CD14-positive monocyte (primary cell): ENCODE results near the gene COQ10B. TPM values are rescaled to one million over a fixed set of nuclear protein-coding genes. Genes with fewer than 3 reads are reported as not detected.
A peak's percentile ranks its signal among the peaks of the same experiment; 100 is the strongest.

ENCODE experiments used
- DNase-seq, 3 donors: peaks; one replicate each; pipeline ENCODE4 v3.0.0-alpha.2; 2011 to 2022
- H2AFZ ChIP-seq: 2 replicates; pipeline ENCODE4 v1.6.0; 2012; ENCODE audit warnings: mild to moderate bottlenecking, low read depth, low read length, inconsistent platforms; ENCODE audit not compliant: insufficient read depth, poor library complexity, severe bottlenecking
- H3K27ac ChIP-seq, 2 donors: 1 replicate in 1 of 2; 2 replicates in 1 of 2; pipeline ENCODE4 v1.5.1; 2012 to 2013; ENCODE audit warnings: low read length in 2 of 2, control low read depth in 1 of 2, inconsistent platforms in 1 of 2, low read depth in 1 of 2, mild to moderate bottlenecking in 1 of 2
- H3K27me3 ChIP-seq, 2 donors: one replicate each; pipeline versions ENCODE4 v1.6.0 to v1.6.1; 2011 to 2013; ENCODE audit warnings: low read length in 2 of 2; ENCODE audit not compliant: control insufficient read depth in 2 of 2, insufficient read depth in 2 of 2
- H3K36me3 ChIP-seq, 2 donors: replicated peaks in 1 of 2; 1 replicate in 1 of 2; 2 replicates in 1 of 2; pipeline versions ENCODE4 v1.5.1 to v1.6.1; 2012 to 2013; ENCODE audit warnings: low read length in 2 of 2, control low read depth in 1 of 2, inconsistent platforms in 1 of 2, mild to moderate bottlenecking in 1 of 2; ENCODE audit not compliant: insufficient read depth in 2 of 2, control insufficient read depth in 1 of 2
- H3K4me1 ChIP-seq, 2 donors: 1 replicate in 1 of 2; 2 replicates in 1 of 2; pipeline versions ENCODE4 v1.5.1 to v1.6.1; 2012 to 2013; ENCODE audit warnings: low read length in 2 of 2, control low read depth in 1 of 2, inconsistent platforms in 1 of 2, mild to moderate bottlenecking in 1 of 2, moderate library complexity in 1 of 2; ENCODE audit not compliant: insufficient read depth in 2 of 2, control insufficient read depth in 1 of 2
- H3K4me2 ChIP-seq: replicated peaks from 2 replicates; pipeline ENCODE3; 2012; ENCODE audit warnings: low read length, moderate library complexity, mild to moderate bottlenecking; ENCODE audit not compliant: poor library complexity, severe bottlenecking; ENCODE audit errors: extremely low read depth
- H3K4me3 ChIP-seq, 3 experiments: fragments of 200-600 bp in 1 of 3; sonication (generic) in 1 of 3; replicated peaks in 1 of 3; 1 replicate in 2 of 3; 2 replicates in 1 of 3; pipeline ENCODE4 v1.5.1; 2011 to 2013; ENCODE audit warnings: low read length in 3 of 3, mild to moderate bottlenecking in 3 of 3, control low read depth in 2 of 3, low read depth in 2 of 3, inconsistent platforms in 1 of 3, moderate library complexity in 1 of 3
- H3K79me2 ChIP-seq: 2 replicates; pipeline ENCODE4 v1.6.0; 2012; ENCODE audit warnings: mild to moderate bottlenecking, control low read depth, inconsistent platforms, low read length, moderate library complexity; ENCODE audit not compliant: insufficient read depth
- H3K9ac ChIP-seq: 2 replicates; pipeline ENCODE4 v1.6.0; 2017; ENCODE audit warnings: low read length, mild to moderate bottlenecking; ENCODE audit not compliant: insufficient read depth, poor library complexity, severe bottlenecking
- H3K9me3 ChIP-seq, 2 donors: replicated peaks in 1 of 2; 1 replicate in 1 of 2; 2 replicates in 1 of 2; pipeline versions ENCODE4 v1.5.1 to v1.6.1; 2012 to 2013; ENCODE audit warnings: low read length in 2 of 2, control low read depth in 1 of 2; ENCODE audit not compliant: control insufficient read depth in 1 of 2, insufficient read depth in 1 of 2
- H4K20me1 ChIP-seq: 2 replicates; pipeline ENCODE4 v1.6.0; 2012; ENCODE audit warnings: mild to moderate bottlenecking, low read length, control low read depth, moderate library complexity; ENCODE audit not compliant: insufficient read depth
- H3K27ac Mint-ChIP-seq, 7 donors: one replicate each; pipeline ENCODE4 v1.8.0; 2020; ENCODE audit warnings: mild to moderate bottlenecking in 7 of 7, mixed read lengths in 7 of 7, moderate library complexity in 6 of 7, inconsistent platforms in 2 of 7
- H3K27me3 Mint-ChIP-seq, 3 donors: one replicate each; pipeline ENCODE4 v1.8.0; 2021 to 2022; ENCODE audit warnings: low read depth in 3 of 3, mild to moderate bottlenecking in 3 of 3, mixed read lengths in 3 of 3, moderate library complexity in 3 of 3, inconsistent platforms in 1 of 3
- H3K36me3 Mint-ChIP-seq, 2 donors: one replicate each; pipeline ENCODE4 v1.8.0; 2020; ENCODE audit warnings: mixed read lengths in 2 of 2, inconsistent platforms in 1 of 2, mild to moderate bottlenecking in 1 of 2
- H3K4me1 Mint-ChIP-seq: one replicate; pipeline ENCODE4 v1.8.0; 2020; ENCODE audit warnings: mild to moderate bottlenecking, mixed read lengths
- H3K4me3 Mint-ChIP-seq, 2 donors: one replicate each; pipeline ENCODE4 v1.8.0; 2020; ENCODE audit warnings: mild to moderate bottlenecking in 2 of 2, mixed read lengths in 2 of 2, moderate library complexity in 1 of 2
- H3K9me3 Mint-ChIP-seq, 7 donors: one replicate each; pipeline ENCODE4 v1.8.0; 2020 to 2022; ENCODE audit warnings: mixed read lengths in 7 of 7, mild to moderate bottlenecking in 6 of 7, moderate library complexity in 6 of 7, inconsistent platforms in 2 of 7
- CTCF ChIP-seq: fragments of 200-600 bp; IDR thresholded peaks from one replicate; pipeline ENCODE4 v1.8.0; 2022; ENCODE audit warnings: antibody characterized with exemption, mild to moderate bottlenecking
- WGBS: methylation state at CpG from one replicate; pipeline ENCODE4 v1.1.5; 2013; ENCODE audit warnings: missing lambda C conversion rate; ENCODE audit not compliant: insufficient coverage; 5-methylcytosine and 5-hydroxymethylcytosine counted together
- intact Hi-C, 2 donors: fragments of 100-400 bp; cut with micrococcal nuclease; formaldehyde crosslinking; loops; one replicate each; pipeline versions ENCODE4 v1.15.0 to v1.15.1; 2023
- polyA plus RNA-seq, 3 donors: library from polyadenylated mRNA; depleted of rRNA in 1 of 3; unstranded in 2 of 3; stranded (reverse) in 1 of 3; fragments of 300-500 nt in 2 of 3; fragments of >200 nt in 1 of 3; fragmentation: Illumina TruSeq in 2 of 3; gene quantifications; 1 replicate in 2 of 3; 2 replicates in 1 of 3; pipeline ENCODE4 v1.2.3, GENCODE V29; 2012 to 2021

The COQ10B gene
- polyA plus RNA-seq, 3 donors, result 6.7 to 46.6 (median 38.3) TPM

DNA sequence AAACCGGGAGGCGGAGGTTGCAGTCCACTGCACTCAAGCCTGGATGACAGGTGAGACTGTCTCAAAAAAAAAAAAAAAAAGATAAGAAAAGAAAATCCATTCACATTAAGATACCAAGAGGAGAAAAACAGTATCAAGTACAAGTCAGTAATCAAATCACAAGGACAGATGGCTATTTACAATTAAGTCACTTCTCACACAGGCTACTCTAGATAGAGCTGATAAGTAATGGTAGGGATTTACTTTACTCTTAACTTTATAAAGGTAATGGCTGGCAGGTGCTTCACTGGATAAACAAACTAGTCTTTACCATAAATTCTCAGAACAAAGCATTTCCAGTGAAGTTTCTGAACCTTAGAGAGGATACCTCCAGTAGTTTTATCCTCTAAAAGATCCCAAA lies 30.0 kb upstream of the COQ10B start:
- Histone ChIP-seq H3K27ac (no peak overlapping the region), H3K36me3 (peaks cover 53 to 67% of the 10 kb centered on the region in 2 donors), H3K9ac (no peak overlapping the region), H3K27me3 (no peaks in the 10 kb centered on the region), H3K79me2 (peaks cover 97% of the 10 kb centered on the region), H3K4me3 (no peak overlapping the region), H3K4me1 (no peaks in the 10 kb centered on the region), H3K4me2 (no peak overlapping the region), H4K20me1 (peaks cover 100% of the 10 kb centered on the region), H3K9me3 (no peaks in the 10 kb centered on the region), H2AFZ (no peak overlapping the region)
- WGBS, result no CpG with 5 or more reads among the region's 2 CpGs
- H3K4me3 Mint-ChIP-seq, result peak overlapping the region in 1 of 2 donors; percentile 24
- H3K27ac Mint-ChIP-seq, result peak overlapping the region in 1 of 7 donors; percentile 63
- intact Hi-C loops, result loop anchor here in 1 of 2 donors (10.0 kb wide), 1 partner anchor 71 kb away; the partner anchor contains the start of gene HSPD1
- H3K9me3 Mint-ChIP-seq, result no peaks in the 10 kb centered on the region
- H3K27me3 Mint-ChIP-seq, result no peaks in the 10 kb centered on the region
- peaks cover 31 to 51% of the 10 kb centered on the region in 2 donors for H3K36me3 Mint-ChIP-seq
- TF ChIP-seq CTCF, result no peak
- no peak for DNase-seq
- peaks cover 9% of the 10 kb centered on the region for H3K4me1 Mint-ChIP-seq

- no CpG with 5 or more reads among the region's 7 CpGs for WGBS
- DNase-seq, result no peak
- Histone ChIP-seq H3K79me2 (peaks cover 100% of the 10 kb centered on the region), H2AFZ (no peak overlapping the region), H3K4me2 (no peak overlapping the region), H3K9ac (no peak overlapping the region), H3K36me3 (peaks cover 35 to 61% of the 10 kb centered on the region in 2 donors), H3K4me3 (no peak overlapping the region), H3K27ac (peak overlapping the region in 1 of 2 donors; percentile 12), H3K9me3 (no peaks in the 10 kb centered on the region), H3K27me3 (no peaks in the 10 kb centered on the region), H4K20me1 (peaks cover 100% of the 10 kb centered on the region), H3K4me1 (no peaks in the 10 kb centered on the region)
- intact Hi-C loops, result loop anchor here in 1 of 2 donors (10.0 kb wide), 1 partner anchor 69 kb away; the partner anchor contains the start of gene HSPD1
- no peak for TF ChIP-seq CTCF
- Mint-ChIP-seq H3K9me3 (no peaks in the 10 kb centered on the region), H3K27ac (peak overlapping the region in 1 of 7 donors; percentile 71), H3K4me1 (peaks cover 20% of the 10 kb centered on the region), H3K27me3 (no peaks in the 10 kb centered on the region), H3K36me3 (peaks cover 22 to 42% of the 10 kb centered on the region in 2 donors), H3K4me3 (no peak overlapping the region)
These were observed 27.8 kb upstream of the COQ10B start for GRCh38 chr2:197425550-197425949.
